Spleen (tissue), 7 donors: ENCODE data around the gene FAM25G.
"Not testable (repeated sequence)": the region's sequence is repeated elsewhere in the genome, so short reads cannot be mapped to it uniquely, and the experiment has no call there.

ENCODE experiments used
- CTCF ChIP-seq, 11 experiments: fragments of 200-600 bp in 7 of 11; fragments of 450-650 bp in 4 of 11; sonication (generic) in 4 of 11; IDR thresholded peaks in 8 of 11; conservative IDR thresholded peaks in 3 of 11; 1 replicate in 7 of 11; 2 replicates in 4 of 11; pipeline versions ENCODE4 v1.4.0 to v1.8.0; 2016 to 2021; ENCODE audit warnings: antibody characterized with exemption in 11 of 11, inconsistent platforms in 4 of 11, mild to moderate bottlenecking in 1 of 11
- POLR2AphosphoS5 ChIP-seq, 3 donors: sonication (generic); formaldehyde crosslinking; IDR thresholded peaks; one replicate each; pipeline ENCODE4 v1.5.1; 2017; ENCODE audit warnings: antibody characterized with exemption in 3 of 3
- donor health status: DM: no; HTN: no; CAD: no; lungs with moderate emphysema.
- donor health status: DM: no; HTN: no; CAD: no.
- donor health status: DM: no; HTN: no; CAD: no.

GRCh38 chr10:47467957-47468356 lies 23.5 kb downstream of the FAM25G start:
- not testable (repeated sequence) for TF ChIP-seq CTCF (IDR thresholded peaks at IDR 0.05 in 8 of 11, conservative IDR thresholded peaks at IDR 0.05 in 3 of 11); POLR2AphosphoS5 (IDR thresholded peaks at IDR 0.05)
